H1 (cell line): ENCODE data around the gene PFN4. TPM values are rescaled to one million over a fixed set of nuclear protein-coding genes. Genes with fewer than 3 reads are reported as not detected.

ENCODE experiments used
- CHD7 ChIP-seq: fragments of 300-600 bp; sonication (generic); IDR thresholded peaks from 2 replicates; pipeline ENCODE4 v1.7.1; 2012; ENCODE audit warnings: low read length, moderate library complexity, mild to moderate bottlenecking, inconsistent platforms; ENCODE audit not compliant: insufficient replicate concordance
- SRF ChIP-seq: IDR thresholded peaks from 2 replicates; pipeline ENCODE4 v1.6.1; 2011; ENCODE audit warnings: mild to moderate bottlenecking, low read depth, low read length, moderate library complexity
- SUZ12 ChIP-seq: fragments of 200-600 bp; sonication (generic); IDR thresholded peaks from 2 replicates; pipeline ENCODE4 v1.6.1; 2012; ENCODE audit warnings: mild to moderate bottlenecking, inconsistent platforms, low read length, moderate library complexity, mixed read lengths
- polyA plus RNA-seq, 7 experiments: library from polyadenylated mRNA; depleted of rRNA in 3 of 7; stranded (reverse) in 5 of 7; unstranded in 2 of 7; fragments of >200 nt in 5 of 7; fragments of 200-250 nt in 2 of 7; gene quantifications; 1 replicate in 5 of 7; 2 replicates in 1 of 7; 4 replicates in 1 of 7; pipeline versions ENCODE4 v1.2.1 to v1.2.3, GENCODE V29; 2011 to 2013; ENCODE audit warnings: missing spikeins in 2 of 7, mixed read lengths in 2 of 7
- total RNA-seq: library from RNA; stranded (reverse); fragmentation: NEBNext Ultra II Directional; extraction: Animal tissue kit (Norgen Biotek cat#: 25700); gene quantifications from 2 replicates; pipeline ENCODE4 v1.2.1, GENCODE V29; 2021
- TF ChIP-seq, protein P1 (sequence below), 3 experiments: IDR thresholded peaks; 1 replicate in 2 of 3; 2 replicates in 1 of 3; pipeline versions ENCODE4 v1.5.1 to v1.6.1; 2011; ENCODE audit warnings: low read length in 3 of 3, mild to moderate bottlenecking in 3 of 3, inconsistent platforms in 2 of 3, low read depth in 1 of 3, moderate library complexity in 1 of 3; ENCODE audit not compliant: insufficient read depth in 1 of 3; ENCODE audit errors: control extremely low read depth in 1 of 3
- TF ChIP-seq, protein P2 (sequence below): IDR thresholded peaks from 2 replicates; pipeline ENCODE4 v1.6.1; 2012; ENCODE audit warnings: low read length, inconsistent platforms

PFN4 gene
- total and polyA plus RNA-seq, 2 of the 8 experiments (the other 6 are each of a cell fraction or from before 2014, with no cell fraction given), result not detected

DNA sequence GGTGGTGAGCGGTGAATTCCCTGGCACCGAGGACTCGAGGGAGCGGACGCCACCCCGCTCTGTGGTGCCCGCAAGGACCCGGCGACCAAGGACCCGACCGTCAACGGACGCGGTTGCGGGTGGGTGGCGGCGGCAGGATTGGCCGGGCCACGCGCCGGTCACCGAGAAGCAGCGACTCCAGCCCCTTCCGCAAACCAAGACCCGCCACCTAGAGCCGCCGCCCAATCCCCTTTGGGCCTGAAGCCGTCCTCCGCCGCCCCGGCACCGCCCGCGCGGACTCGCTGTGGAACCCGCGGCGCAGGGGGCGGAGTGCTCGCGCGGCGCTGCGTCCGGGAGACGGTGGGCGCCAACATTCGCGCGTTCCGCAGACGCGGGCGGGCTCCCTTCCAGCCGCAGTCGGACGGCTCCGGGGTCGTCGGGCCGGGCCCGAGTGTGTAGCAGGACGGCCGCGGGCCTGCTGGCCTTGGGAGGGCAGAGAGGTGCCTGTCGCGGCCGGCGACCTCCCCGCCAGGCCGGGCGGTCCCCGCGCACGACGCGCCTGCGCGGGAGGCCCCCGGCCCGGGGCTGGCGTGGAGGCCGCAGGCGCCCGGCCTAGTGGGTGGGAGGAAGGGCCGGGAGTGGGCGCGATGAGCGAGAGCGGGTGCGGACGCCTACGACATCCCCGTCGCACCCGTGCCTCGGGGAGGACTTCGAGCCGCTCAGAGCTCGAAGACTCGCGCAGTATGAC lies at the start of gene PFN4, which contains the start of gene FAM228B (continued):
- no peak for TF ChIP-seq CHD7
- TF ChIP-seq, protein P1, sequence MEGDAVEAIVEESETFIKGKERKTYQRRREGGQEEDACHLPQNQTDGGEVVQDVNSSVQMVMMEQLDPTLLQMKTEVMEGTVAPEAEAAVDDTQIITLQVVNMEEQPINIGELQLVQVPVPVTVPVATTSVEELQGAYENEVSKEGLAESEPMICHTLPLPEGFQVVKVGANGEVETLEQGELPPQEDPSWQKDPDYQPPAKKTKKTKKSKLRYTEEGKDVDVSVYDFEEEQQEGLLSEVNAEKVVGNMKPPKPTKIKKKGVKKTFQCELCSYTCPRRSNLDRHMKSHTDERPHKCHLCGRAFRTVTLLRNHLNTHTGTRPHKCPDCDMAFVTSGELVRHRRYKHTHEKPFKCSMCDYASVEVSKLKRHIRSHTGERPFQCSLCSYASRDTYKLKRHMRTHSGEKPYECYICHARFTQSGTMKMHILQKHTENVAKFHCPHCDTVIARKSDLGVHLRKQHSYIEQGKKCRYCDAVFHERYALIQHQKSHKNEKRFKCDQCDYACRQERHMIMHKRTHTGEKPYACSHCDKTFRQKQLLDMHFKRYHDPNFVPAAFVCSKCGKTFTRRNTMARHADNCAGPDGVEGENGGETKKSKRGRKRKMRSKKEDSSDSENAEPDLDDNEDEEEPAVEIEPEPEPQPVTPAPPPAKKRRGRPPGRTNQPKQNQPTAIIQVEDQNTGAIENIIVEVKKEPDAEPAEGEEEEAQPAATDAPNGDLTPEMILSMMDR (IDR thresholded peaks at IDR 0.05; ENCODE audit: control extremely low read depth in 1 of 3, insufficient read depth in 1 of 3, low read depth in 1 of 3, low read length in 3 of 3), result no peak
- TF ChIP-seq, protein P2, sequence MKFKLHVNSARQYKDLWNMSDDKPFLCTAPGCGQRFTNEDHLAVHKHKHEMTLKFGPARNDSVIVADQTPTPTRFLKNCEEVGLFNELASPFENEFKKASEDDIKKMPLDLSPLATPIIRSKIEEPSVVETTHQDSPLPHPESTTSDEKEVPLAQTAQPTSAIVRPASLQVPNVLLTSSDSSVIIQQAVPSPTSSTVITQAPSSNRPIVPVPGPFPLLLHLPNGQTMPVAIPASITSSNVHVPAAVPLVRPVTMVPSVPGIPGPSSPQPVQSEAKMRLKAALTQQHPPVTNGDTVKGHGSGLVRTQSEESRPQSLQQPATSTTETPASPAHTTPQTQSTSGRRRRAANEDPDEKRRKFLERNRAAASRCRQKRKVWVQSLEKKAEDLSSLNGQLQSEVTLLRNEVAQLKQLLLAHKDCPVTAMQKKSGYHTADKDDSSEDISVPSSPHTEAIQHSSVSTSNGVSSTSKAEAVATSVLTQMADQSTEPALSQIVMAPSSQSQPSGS, result no peak
- peak; percentile 61; the same call in 1 of the 2 replicates for TF ChIP-seq SUZ12
- TF ChIP-seq SRF, result no peak
